GM13976 (cell line): ENCODE data around the gene ZKSCAN2.

Source experiments
- DNase-seq: peaks from one replicate; pipeline ENCODE4 v3.0.0; 2012; ENCODE audit warnings: low spot score
- in situ Hi-C: fragments of 300-500 bp; cut with MboI; formaldehyde crosslinking; loops from one replicate; pipeline ENCODE4 v1.12.0; 2022; ENCODE audit warnings: low sequenced_read_pairs, mixed read lengths, inconsistent platforms; ENCODE audit not compliant: unreplicated experiment
- TF ChIP-seq, protein P1 (sequence below): IDR thresholded peaks from 2 replicates; pipeline ENCODE4 v1.5.1; 2012; ENCODE audit warnings: borderline replicate concordance, mild to moderate bottlenecking; ENCODE audit not compliant: insufficient read depth; ENCODE audit errors: extremely low read depth, missing control alignments, control extremely low read depth

The ZKSCAN2 gene

GRCh38 chr16:25217112-25217511 lies 40.5 kb downstream of the ZKSCAN2 start:
- no peak for DNase-seq
- in situ Hi-C loops, result no loop called here
- TF ChIP-seq, protein P1, sequence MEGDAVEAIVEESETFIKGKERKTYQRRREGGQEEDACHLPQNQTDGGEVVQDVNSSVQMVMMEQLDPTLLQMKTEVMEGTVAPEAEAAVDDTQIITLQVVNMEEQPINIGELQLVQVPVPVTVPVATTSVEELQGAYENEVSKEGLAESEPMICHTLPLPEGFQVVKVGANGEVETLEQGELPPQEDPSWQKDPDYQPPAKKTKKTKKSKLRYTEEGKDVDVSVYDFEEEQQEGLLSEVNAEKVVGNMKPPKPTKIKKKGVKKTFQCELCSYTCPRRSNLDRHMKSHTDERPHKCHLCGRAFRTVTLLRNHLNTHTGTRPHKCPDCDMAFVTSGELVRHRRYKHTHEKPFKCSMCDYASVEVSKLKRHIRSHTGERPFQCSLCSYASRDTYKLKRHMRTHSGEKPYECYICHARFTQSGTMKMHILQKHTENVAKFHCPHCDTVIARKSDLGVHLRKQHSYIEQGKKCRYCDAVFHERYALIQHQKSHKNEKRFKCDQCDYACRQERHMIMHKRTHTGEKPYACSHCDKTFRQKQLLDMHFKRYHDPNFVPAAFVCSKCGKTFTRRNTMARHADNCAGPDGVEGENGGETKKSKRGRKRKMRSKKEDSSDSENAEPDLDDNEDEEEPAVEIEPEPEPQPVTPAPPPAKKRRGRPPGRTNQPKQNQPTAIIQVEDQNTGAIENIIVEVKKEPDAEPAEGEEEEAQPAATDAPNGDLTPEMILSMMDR, result no peak

DNA sequence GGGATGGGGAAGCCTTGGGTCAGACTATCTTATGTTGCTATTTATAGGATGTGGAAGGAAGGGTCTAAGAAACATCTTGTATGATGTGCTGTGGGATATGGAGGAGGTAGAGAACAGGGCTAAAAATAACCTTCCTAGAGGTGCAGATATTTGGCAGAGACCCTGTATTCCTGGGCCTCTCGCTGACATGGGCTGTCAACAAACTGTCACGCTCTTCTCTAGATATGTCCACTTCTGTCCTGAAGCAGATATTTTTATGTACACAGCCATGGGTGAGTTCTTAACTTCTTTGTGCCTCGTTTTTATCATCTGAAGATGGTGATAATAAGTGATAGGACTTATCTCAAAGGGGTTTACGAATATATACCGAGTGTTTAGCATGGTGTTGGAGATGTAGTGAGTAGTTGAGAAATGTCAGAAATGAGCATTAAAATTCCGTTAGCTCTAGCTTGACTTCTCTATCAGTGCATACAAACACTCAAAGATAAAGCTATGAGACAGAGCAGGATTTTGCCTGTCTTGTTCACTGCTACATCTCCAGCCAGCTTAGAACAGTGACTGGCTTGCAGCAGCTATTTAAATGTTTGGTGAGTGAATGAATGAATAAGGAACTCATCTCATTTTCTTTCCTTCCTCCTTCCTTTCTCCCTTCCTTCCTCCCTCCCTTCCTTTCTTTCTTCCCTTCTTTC lies 43.8 kb downstream of the ZKSCAN2 start:
- TF ChIP-seq, protein P1, result no peak
- in situ Hi-C loops, result no loop called here
- no peak for DNase-seq

DNA sequence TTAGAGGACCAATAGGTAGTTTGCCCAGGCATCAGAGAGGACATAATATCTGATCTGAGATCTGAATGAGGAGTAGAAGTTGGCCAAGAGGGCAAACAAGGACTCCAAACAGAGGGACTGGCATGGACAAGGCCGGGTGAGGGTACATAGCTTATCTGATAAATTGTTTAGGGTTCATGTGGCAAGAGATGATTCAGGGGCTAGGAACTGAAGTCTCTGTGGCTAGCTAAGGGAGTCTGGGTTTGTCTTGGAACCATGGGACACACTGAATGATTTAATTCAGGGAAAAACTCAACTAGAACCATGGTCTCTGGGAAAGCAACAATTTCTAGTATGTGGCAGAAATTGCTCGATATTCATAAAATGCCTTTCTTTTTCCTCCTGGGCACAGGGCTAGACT lies 45.0 kb downstream of the ZKSCAN2 start:
- TF ChIP-seq, protein P1, result no peak
- in situ Hi-C loops, result no loop called here

GRCh38 chr16:25210758-25211157 lies 46.9 kb downstream of the ZKSCAN2 start:
- no peak for DNase-seq
- in situ Hi-C loops, result no loop called here
- TF ChIP-seq, protein P1, result no peak

More for the DNA sequence above, 45.0 kb downstream of the ZKSCAN2 start:
- no peak for DNase-seq

- in situ Hi-C loops, result no loop called here
- DNase-seq, result no peak
- TF ChIP-seq, protein P1, result no peak
Observed at GRCh38 chr16:25199457-25199856, 58.2 kb downstream of the ZKSCAN2 start.

DNA sequence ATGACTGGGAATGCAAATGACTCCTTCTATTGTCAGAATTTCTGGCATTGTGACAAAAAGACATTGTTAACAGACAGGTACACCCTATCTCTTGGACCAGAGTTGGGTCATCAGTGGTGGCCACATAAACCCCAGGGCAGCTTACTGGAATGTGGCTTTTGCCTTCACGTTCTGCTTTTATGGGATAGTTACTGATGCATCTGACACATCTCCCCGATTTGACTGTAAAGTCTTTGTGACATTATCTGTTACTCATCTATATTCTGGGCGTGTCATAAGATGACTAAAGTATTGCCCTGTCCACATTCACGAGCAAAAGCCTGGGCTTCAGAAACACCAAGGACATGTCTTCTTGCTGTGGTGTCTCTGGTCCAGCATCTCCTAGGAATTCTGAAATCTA lies 59.6 kb downstream of the ZKSCAN2 start:
- TF ChIP-seq, protein P1, result no peak
- in situ Hi-C loops, result no loop called here
- DNase-seq, result no peak
